Spleen (tissue), 7 donors: ENCODE results near the gene TMEM200C.

Experiments used
- POLR2A ChIP-seq, 3 donors: fragments of 450-650 bp; IDR thresholded peaks; one replicate each; pipeline ENCODE4 v1.5.1; 2017; ENCODE audit warnings: antibody characterized with exemption in 3 of 3, mild to moderate bottlenecking in 1 of 3
- POLR2AphosphoS5 ChIP-seq, 3 donors: sonication (generic); formaldehyde crosslinking; IDR thresholded peaks; one replicate each; pipeline ENCODE4 v1.5.1; 2017; ENCODE audit warnings: antibody characterized with exemption in 3 of 3
- TF ChIP-seq, protein P1 (sequence below), 11 experiments: fragments of 200-600 bp in 7 of 11; fragments of 450-650 bp in 4 of 11; sonication (generic) in 4 of 11; IDR thresholded peaks in 8 of 11; conservative IDR thresholded peaks in 3 of 11; 1 replicate in 7 of 11; 2 replicates in 4 of 11; pipeline versions ENCODE4 v1.4.0 to v1.8.0; 2016 to 2021; ENCODE audit warnings: antibody characterized with exemption in 11 of 11, inconsistent platforms in 4 of 11, mild to moderate bottlenecking in 1 of 11
- donor health status: DM: no; HTN: no; CAD: no; lungs with moderate emphysema.
- donor health status: DM: no; HTN: no; CAD: no.
- donor health status: DM: no; HTN: no; CAD: no.

DNA sequence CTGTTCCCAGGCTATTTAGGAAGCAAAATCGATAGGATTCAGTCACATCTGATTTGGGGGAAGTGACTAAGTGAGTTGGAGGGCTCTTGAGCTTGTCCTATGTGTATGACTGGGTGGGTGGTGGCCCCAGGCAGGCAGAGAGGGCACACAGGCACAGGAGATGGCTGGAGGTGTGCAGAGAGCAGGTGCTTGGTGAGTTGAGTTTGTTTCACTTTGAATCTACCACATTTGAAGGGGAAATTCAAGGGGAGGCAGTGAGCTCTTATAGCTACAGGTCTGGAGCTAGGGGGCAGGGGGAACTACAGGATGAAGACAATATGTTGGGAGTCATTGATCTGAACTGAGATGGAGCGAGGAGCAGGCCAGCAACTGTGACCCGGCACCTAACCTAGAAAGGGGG is 42.5 kb upstream of the TMEM200C start:
- TF ChIP-seq, protein P1, sequence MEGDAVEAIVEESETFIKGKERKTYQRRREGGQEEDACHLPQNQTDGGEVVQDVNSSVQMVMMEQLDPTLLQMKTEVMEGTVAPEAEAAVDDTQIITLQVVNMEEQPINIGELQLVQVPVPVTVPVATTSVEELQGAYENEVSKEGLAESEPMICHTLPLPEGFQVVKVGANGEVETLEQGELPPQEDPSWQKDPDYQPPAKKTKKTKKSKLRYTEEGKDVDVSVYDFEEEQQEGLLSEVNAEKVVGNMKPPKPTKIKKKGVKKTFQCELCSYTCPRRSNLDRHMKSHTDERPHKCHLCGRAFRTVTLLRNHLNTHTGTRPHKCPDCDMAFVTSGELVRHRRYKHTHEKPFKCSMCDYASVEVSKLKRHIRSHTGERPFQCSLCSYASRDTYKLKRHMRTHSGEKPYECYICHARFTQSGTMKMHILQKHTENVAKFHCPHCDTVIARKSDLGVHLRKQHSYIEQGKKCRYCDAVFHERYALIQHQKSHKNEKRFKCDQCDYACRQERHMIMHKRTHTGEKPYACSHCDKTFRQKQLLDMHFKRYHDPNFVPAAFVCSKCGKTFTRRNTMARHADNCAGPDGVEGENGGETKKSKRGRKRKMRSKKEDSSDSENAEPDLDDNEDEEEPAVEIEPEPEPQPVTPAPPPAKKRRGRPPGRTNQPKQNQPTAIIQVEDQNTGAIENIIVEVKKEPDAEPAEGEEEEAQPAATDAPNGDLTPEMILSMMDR (IDR thresholded peaks at IDR 0.05 in 8 of 11, conservative IDR thresholded peaks at IDR 0.05 in 3 of 11): no peak
- TF ChIP-seq POLR2AphosphoS5 (IDR thresholded peaks at IDR 0.05): no peak
- no peak for TF ChIP-seq POLR2A (IDR thresholded peaks at IDR 0.05)
